Measurements from ENCODE around the gene CEACAM21. TPM values are rescaled to one million over a fixed set of nuclear protein-coding genes. Genes with fewer than 3 reads are reported as not detected.

CEACAM21 gene
- total RNA-seq, 6 experiments from 2014 or later: 0.49 to 1.4 (median 1.2) TPM; not detected in 1

DNA sequence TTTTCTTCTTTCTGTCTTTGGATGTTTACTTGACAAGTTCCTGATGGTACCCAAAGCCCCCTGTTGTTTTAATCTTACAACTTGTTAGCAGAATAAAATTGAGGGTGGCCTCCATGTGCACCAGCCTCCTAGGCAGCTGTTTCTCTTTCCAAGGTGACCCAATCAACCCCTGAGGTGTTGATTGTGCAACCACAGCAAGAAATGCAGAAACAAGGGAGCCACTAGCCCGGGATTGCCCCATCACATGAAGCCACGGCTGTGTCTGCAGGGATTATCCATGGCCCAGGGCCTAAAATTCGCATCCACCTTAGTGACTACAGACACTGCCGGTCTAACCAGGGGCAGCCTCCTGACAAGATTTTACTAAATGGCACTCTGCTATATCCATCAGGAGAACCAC lies 36.5 kb downstream of the CEACAM21 start:
- intact Hi-C loops (cut with DNase I): no loop called here
- ATAC-seq (no peak), DNase-seq (no peak)
- Histone ChIP-seq H3K27me3 (no peaks in the 10 kb centered on the region), H3K4me1 (no peaks in the 10 kb centered on the region), H3K9me3 (no peaks in the 10 kb centered on the region), H3K4me3 (no peak overlapping the region), H3K36me3 (no peaks in the 10 kb centered on the region), H3K27ac (no peak overlapping the region)
- no peak for TF ChIP-seq POLR2A (IDR thresholded peaks at IDR 0.05)
- TF ChIP-seq, protein P1, sequence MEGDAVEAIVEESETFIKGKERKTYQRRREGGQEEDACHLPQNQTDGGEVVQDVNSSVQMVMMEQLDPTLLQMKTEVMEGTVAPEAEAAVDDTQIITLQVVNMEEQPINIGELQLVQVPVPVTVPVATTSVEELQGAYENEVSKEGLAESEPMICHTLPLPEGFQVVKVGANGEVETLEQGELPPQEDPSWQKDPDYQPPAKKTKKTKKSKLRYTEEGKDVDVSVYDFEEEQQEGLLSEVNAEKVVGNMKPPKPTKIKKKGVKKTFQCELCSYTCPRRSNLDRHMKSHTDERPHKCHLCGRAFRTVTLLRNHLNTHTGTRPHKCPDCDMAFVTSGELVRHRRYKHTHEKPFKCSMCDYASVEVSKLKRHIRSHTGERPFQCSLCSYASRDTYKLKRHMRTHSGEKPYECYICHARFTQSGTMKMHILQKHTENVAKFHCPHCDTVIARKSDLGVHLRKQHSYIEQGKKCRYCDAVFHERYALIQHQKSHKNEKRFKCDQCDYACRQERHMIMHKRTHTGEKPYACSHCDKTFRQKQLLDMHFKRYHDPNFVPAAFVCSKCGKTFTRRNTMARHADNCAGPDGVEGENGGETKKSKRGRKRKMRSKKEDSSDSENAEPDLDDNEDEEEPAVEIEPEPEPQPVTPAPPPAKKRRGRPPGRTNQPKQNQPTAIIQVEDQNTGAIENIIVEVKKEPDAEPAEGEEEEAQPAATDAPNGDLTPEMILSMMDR (IDR thresholded peaks at IDR 0.05): no peak
- WGBS (ENCODE audit: insufficient coverage, low coverage, low lambda C conversion rate, missing lambda C conversion rate): 41% methylated on average over 4 of the region's 4 CpGs

GRCh38 chr19:41615207-41615606 lies 39.2 kb downstream of the CEACAM21 start:
- TF ChIP-seq, protein P1 (IDR thresholded peaks at IDR 0.05): no peak
- TF ChIP-seq POLR2A (IDR thresholded peaks at IDR 0.05): no peak
- ATAC-seq (no peak), DNase-seq (no peak)
- Histone ChIP-seq H3K27ac (no peak overlapping the region), H3K4me3 (no peak overlapping the region), H3K27me3 (no peaks in the 10 kb centered on the region), H3K9me3 (no peaks in the 10 kb centered on the region), H3K4me1 (no peaks in the 10 kb centered on the region), H3K36me3 (no peaks in the 10 kb centered on the region)
- intact Hi-C loops (cut with DNase I): no loop called here
- WGBS (ENCODE audit: insufficient coverage, low coverage, low lambda C conversion rate, missing lambda C conversion rate): 80% methylated on average over 1 of the region's 4 CpGs

GRCh38 chr19:41616792-41617621 lies 41.0 kb downstream of the CEACAM21 start:
- ATAC-seq (no peak), DNase-seq (no peak)
- Histone ChIP-seq H3K36me3 (no peaks in the 10 kb centered on the region), H3K4me1 (no peaks in the 10 kb centered on the region), H3K9me3 (no peaks in the 10 kb centered on the region), H3K4me3 (no peak overlapping the region), H3K27me3 (no peaks in the 10 kb centered on the region), H3K27ac (no peak overlapping the region)
- TF ChIP-seq, protein P1 (IDR thresholded peaks at IDR 0.05): no peak
- no peak for TF ChIP-seq POLR2A (IDR thresholded peaks at IDR 0.05)
- intact Hi-C loops (cut with DNase I): no loop called here
- WGBS (ENCODE audit: insufficient coverage, low coverage, low lambda C conversion rate, missing lambda C conversion rate): 31% methylated on average over 9 of the region's 9 CpGs

GRCh38 chr19:41617941-41618730 lies 42.2 kb downstream of the CEACAM21 start:
- no peaks in the 10 kb centered on the region for H3K27me3 ChIP-seq
- intact Hi-C loops (cut with DNase I): no loop called here
- H3K4me3 ChIP-seq: no peak overlapping the region
- H3K4me1 ChIP-seq: no peaks in the 10 kb centered on the region
- H3K9me3 ChIP-seq: no peaks in the 10 kb centered on the region
- H3K36me3 ChIP-seq: no peaks in the 10 kb centered on the region
- DNase-seq (no peak), ATAC-seq (no peak)
- TF ChIP-seq, protein P1 (IDR thresholded peaks at IDR 0.05): no peak
- TF ChIP-seq POLR2A (IDR thresholded peaks at IDR 0.05): no peak
- no peak overlapping the region for H3K27ac ChIP-seq
- WGBS (ENCODE audit: insufficient coverage, low coverage, low lambda C conversion rate, missing lambda C conversion rate): 17% methylated on average over 1 of the region's 9 CpGs
